SKM-1 treated with dmso at 0.1 percent for 144 hours (cell line): ENCODE data around the gene DYNC1H1.

Source experiments
- DNase-seq: peaks from one replicate; lab custom pipeline; 2025; ENCODE audit not compliant: unreplicated experiment; lab: John Stamatoyannopoulos, UW

The DYNC1H1 gene

DNA sequence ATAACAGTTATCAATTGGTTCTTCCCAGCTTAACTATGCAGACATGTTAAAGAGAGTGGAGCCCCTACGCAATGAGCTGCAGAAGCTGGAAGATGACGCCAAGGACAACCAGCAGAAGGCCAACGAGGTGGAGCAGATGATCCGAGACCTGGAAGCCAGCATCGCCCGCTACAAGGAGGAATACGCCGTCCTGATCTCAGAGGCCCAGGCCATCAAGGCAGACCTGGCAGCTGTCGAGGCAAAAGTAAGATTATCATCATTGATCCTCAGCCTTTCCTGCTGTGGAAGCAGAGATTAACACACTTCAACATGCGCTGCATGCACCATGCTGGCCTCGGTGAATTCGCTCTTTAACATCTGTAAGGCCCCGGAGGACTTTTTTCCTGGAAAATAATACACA, 68.9 kb downstream of the DYNC1H1 start:
- no peak for DNase-seq

DNA sequence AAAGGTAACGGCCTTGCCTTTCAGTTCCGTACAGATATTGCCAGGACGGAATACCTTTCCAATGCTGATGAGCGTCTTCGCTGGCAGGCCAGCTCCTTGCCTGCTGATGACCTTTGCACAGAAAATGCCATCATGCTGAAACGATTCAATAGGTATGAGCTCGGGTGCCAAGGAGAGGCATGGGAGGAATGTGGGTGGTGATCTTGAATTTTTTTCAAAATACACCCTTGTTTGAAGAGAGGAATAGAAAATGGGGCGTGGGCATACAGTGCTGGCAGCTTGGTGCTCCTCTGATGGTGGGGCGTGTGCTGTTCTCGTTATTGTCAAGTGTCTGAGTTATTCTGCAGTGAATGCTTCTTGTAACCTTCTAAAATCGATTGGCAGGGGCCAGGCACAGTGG, 69.9 kb downstream of the DYNC1H1 start:
- DNase-seq: no peak

DNA sequence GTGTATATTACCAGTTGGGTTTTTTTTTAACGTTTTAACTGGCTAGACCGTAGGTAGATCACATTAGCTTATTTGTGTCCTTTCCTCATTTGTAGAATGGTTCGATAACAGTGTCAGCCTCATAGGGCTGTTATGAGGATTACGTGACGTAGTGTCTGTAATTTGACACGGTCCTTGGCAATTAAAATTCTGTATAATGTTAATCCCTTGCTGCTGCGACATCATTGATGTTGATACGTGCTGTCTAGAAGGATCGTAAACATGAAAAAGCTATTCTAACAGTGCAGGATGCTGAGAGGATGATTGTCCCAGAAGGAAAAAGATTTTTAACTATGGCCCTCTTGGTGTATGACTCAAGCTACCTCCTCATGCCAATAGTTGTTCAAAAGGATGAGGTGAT, 71.5 kb downstream of the DYNC1H1 start:
- no peak for DNase-seq

DNA sequence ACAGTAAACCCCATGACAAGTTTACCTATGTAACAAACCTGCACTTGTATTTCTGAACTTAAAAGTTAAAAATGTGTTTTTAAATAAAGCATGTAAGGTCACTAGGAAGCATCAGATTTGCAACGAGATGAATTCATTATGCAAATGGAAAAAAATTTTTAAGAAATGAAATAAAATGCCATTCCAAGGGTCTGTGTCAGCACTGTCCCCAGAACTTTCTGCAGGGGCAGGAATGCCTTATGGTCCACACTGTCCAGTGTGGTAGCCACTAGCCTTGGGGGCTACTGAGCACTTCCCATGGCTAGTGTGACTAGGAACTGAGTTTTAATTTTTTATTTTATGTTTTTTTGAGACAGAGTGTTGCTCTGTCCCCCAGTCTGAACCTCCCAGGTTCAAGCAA, 73.3 kb downstream of the DYNC1H1 start:
- DNase-seq: no peak

DNA sequence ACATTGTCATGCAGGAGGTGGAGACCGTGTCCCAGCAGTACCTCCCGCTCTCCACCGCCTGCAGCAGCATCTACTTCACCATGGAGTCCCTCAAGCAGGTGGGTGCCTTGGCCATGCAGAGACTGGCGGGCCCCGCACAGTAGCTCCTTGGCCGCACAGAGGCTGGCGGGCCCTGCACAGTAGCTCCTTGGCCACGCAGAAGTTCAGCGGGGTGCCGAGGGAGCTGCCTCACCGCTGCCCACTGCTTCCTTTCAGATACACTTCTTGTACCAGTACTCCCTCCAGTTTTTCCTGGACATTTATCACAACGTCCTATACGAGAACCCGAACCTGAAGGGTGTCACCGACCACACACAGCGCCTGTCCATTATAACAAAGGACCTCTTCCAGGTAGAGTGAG, 74.8 kb downstream of the DYNC1H1 start:
- DNase-seq: no peak

DNA sequence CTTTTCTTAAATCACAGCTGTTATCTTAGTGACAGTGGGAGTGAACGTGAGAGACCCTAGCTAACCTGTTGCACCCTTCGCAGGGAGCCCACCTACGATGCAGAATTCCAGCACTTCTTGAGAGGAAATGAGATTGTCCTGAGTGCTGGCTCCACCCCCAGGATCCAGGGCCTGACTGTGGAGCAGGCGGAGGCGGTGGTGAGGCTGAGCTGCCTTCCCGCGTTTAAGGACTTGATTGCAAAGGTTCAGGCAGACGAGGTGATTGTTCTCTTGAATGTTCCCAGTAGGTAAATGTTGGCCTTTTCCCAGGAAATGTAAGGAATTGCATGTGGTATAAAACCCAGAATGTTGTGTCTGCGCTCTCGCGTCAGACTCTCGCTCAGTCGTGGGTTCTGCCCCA, 75.8 kb downstream of the DYNC1H1 start:
- no peak for DNase-seq

DNA sequence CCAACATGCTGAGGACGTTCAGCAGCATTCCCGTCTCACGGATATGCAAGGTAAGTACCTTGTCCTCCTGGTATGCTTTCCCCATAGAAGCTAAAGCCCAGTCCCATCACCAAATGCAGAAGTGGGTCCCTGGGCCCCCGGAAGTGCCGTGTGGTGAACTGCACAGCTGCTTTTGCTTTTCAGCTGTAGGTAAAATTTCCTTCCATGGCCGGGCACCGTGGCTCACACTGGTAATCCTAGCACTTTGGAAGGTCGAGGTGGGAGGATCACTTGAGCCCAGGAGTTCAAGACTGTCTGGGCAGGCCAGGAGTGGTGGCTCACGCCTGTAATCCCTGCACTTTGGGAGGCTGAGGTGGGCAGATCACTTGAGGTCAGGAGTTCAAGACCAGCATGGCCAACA, 78.3 kb downstream of the DYNC1H1 start:
- DNase-seq: no peak

DNA sequence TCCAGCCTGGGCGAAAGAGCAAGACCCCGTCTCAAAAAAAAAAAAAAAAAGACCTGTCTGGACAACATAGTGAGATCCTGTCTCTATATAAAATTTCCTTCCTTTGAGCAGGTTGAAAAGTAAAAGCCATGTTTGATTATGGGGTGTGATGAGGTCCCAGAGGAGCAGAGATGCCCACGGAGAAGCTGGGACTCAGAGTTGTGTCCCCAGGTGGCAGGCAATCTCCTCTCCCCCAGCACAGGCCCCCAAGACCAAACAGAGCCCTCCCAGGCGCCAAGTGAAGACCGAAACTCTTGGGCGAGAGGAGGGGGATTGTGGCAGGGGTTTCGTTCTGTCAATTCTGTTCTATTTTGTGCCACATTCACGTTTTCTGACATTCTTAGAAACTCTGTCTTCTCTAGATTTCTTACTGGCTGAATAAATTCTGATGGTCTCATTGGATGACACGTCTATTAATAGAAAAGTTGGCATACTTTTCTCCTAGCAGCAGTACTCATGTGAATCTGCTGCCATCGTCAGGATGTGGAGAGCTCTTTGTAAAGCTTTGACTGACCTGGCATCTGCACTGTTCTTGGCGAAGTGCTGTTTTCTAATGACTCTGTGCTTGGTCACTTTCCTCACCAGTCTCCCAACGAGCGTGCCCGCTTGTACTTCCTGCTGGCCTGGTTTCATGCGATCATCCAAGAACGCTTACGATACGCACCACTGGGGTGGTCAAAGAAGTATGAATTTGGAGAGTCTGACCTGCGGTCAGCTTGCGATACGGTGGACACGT, 79.1 kb downstream of the DYNC1H1 start:
- no peak for DNase-seq

DNA sequence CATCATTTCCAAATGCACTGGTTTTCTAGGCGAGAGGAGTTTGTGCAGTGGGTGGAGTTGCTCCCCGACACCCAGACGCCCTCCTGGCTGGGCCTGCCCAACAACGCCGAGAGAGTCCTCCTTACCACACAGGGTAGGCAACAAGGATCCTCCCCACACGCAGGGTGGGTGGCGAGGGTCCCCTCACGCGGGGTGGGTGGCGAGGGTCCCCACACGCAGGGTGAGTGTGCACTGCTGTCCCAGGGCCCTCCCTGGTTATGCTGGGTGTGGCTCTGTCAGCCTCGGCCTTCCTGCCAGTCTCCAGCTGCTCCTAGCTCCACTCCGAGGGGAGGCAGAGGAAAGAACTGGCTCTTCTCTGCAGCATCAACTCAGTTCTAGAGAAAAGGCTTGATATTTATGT, 80.2 kb downstream of the DYNC1H1 start:
- no peak for DNase-seq

DNA sequence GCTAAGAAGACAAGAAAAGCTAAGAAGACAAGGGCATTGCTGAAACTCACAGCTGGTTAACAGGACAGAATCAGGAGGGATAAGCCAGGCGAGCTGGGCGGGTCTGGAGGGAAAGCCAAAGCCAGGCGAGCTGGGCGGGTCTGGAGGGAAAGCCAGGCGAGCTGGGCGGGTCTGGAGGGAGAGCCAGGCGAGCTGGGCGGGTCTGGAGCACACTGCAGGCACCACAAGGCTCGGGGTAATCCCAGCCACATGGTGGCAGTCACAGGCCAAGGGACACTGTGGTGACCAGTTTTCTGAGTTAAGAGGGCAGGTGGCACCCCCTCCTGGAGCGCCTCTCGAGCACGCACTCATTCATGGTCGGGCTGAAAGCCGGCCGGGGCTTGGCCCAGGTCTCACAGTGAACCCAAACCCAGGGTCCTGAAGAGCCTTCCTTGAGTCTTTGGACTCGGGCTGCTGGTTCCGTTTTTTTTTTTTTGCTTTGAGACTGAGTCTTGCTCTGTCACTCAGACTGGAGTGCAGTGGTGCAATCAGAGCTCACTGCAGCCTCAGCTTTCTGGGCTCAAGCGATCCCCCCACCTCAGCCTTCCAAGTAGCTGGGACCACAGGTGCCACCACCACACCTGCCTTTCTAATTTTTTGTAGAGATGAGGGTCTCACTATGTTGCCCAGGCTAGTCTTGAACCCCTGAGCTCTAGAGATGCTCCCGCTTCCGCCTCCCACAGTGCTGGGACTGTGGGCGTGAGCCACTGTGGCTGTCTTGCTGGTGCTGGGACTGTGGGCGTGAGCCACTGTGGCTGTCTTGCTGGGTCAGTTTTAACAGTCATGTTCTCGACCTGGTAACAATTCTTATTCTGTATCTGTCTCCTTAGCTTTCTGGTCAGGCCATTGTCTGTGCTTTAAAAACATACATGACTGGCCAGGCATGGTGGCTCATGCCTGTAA, 82.2 kb downstream of the DYNC1H1 start:
- peak; percentile 1 for DNase-seq

DNA sequence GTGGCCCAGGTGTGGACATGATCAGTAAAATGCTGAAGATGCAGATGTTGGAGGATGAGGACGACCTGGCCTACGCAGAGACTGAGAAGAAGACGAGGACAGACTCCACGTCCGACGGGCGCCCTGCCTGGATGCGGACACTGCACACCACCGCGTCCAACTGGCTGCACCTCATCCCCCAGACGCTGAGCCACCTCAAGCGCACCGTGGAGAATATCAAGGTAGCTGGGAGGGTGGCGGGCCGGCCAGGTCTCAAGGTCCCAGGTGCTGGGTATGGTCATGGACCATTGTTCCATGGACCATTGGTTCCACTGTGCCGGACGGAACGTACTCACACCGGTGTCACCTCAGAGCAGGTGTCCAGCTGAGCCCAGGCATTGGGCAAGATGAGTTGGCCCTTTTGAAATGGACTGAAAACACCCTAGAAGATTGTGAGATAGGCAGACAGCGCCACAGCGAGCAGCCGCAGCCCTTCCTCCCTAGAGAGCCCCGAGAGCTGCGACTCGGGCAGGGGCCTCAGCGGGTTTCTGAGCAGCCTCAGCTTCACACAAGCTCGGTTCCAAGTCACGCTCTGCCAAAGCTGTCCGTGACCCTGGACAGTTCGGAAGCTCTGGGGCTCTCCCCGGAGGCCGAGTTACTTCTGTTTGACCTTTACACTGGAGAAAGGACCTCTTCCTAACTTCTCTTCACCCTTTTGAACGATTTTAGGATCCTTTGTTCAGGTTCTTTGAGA, 83.6 kb downstream of the DYNC1H1 start:
- no peak for DNase-seq

DNA sequence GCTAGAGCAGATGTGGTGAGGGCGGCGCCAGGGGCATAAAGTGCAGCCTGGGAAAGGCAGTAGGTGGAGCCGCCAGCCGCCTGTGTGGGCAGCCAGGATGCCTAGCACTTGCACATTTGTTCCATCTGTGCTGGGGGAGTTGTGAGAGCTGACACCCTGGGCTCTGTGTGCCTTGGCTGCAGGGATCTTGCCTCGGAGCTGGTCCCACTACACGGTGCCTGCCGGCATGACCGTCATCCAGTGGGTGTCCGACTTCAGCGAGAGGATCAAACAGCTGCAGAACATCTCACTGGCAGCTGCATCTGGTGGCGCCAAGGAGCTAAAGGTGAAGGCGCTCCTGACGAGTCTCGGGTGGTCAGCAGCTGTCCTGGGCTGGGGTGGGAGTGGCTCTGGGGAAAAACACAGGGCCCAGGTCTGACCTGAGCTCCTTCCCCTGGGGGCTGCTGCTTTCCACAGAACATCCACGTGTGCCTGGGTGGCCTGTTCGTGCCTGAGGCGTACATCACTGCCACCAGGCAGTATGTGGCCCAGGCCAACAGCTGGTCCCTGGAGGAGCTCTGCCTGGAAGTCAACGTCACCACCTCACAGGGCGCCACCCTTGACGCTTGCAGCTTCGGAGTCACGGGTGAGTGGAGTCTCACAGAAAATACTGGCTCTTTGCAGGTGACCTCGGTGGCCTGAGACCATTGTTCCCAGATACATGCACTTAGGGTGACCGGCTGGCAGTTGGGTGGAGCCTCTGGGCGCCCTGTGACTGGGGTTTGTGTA, 85.1 kb downstream of the DYNC1H1 start:
- no peak for DNase-seq

DNA sequence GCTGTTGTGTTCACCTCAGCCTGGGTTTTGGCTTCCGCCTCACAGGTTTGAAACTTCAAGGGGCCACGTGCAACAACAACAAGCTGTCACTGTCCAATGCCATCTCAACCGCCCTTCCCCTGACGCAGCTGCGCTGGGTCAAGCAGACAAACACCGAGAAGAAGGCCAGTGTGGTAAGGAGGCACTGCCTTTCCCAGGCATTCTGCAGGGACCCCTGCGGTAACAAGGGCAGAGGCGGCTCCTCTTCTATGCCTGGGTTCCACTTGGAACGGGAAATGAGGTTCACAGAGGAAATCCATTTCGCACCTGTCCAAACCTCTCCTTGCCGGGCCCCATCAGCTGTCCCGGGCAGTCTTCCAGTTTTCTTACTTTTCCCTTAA, 85.6 kb downstream of the DYNC1H1 start:
- no peak for DNase-seq

DNA sequence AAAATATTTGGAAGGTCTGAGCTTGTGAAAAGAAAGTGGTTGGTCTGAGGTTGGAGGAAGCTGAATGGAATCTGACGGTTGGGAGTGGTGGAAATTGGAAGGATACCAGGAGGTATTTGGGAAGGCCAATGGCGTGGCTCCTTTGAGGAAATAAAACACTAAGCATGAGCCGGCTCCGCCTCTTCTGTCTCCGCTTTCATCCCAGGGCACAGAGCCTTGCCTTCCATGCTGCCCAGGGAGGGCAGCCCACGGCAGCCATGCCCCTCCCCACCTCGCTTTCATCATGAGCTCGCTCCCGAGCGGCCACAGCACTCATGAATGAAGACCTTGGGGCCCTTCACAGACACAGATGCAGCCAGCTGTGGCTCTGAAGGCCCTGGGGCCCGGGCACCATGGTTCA, 86.3 kb downstream of the DYNC1H1 start:
- no peak for DNase-seq

DNA sequence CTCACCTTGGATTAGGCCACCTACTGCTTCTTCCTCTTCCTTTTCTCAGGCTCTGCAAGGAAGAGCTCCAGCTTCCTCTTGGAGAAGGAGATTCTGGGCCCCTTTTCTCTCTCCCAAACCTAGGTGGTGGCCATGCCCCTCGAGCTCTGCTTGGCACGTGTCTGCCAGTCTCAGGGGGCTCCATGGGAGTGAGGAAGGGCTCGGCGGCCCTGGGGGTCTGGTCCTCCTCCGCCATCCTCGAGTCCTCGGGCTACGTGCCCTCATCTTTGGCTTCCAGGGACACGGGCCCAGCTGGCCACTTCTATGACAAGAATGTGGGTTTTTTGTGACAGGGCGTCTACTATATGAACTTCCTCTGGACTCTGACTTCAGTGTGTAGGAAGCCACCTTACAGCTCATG, 88.1 kb downstream of the DYNC1H1 start:
- DNase-seq: no peak

DNA sequence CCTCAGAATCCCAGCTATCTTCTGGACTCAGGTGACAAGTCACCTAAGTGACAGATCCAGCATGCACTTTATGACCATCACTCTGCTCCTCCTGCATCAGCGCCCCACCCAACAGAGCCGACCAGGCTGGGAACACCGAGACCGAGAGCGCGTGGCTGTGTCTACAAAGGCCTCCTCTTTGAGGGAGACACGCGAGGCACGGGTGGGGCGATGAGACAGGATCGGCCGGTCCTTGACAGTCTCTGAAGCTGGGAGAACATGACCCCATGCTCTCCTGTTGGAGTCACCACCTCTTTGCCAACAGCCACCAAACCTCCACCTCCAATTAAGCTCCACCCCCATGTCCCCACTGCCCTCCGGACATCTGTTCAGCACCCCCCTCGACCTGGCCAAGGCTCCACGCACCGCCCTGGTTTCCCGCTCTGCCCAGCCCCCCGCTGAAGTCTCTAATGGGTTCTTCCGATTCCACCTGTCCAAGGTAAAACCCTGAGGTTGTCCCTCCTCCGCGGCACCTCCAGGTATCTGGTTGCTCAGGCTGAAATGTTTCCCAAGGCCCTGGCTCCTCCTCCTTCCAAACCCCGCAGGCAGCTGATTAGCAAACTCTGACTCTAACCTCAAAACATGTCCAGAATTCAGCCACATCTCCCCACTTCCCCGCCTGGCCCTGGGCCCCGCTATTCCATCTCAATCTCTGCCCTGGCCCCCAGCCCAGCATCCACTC, 91.0 kb downstream of the DYNC1H1 start:
- DNase-seq: no peak

DNA sequence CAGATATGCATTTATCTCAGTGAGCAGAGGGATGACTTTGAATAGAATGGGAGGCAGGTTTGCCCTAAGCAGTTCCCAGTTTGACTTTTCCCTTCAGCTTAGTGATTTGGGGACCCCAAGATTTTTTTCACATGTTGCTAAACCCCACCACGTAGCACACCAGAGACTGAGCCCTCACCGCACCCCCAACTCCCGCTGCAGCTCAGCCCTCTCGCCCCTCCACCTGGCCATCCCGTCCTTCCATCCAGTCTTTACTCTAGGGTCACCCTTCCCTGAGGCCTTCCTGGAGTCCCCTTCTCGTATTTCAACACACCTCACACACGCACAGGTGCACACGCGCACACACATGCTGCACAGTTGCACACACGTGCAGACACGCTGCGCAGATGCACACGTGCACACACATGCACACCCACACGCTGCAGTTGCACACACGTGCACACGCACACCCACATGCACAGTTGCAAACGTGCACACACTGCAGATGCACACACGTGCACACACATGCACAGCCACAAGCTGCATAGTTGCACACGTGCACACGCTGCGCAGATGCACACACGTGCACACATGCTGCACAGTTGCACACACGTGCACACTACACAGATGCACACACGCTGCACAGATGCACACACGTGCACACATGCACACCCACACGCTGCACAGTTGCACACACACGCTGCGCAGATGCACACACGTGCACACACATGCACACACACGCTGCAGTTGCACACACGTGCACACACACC, 92.5 kb downstream of the DYNC1H1 start:
- DNase-seq: no peak

DNA sequence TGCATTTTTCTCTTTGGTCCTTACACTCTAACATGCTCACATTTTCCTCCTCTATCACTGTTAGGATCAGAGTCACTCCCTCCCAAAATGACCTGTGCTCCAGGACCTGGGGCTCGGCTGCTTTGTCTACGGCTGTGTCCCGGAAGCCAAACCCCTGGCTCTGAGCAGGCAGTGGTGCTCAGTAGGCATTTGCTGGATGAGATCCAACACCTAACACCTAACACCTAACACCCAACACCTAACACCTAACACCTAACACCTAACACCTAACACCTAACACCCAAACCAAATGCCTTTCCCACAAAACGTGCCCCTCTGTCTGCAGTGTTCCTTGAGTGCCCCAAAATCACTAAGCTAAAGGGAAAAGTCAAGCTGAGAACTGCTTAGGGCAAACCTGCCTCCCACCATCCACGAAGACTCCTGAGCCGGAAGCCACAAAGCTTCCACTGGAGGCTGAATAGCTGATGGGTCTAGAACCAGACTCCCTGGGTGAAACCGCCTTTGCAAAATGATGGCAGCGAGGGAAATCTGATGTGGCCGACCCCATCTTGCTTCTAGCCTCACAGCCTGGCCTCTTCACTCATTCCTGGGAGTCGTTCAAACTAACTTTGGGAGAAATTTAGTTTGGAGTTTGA, 93.2 kb downstream of the DYNC1H1 start:
- no peak for DNase-seq

DNA sequence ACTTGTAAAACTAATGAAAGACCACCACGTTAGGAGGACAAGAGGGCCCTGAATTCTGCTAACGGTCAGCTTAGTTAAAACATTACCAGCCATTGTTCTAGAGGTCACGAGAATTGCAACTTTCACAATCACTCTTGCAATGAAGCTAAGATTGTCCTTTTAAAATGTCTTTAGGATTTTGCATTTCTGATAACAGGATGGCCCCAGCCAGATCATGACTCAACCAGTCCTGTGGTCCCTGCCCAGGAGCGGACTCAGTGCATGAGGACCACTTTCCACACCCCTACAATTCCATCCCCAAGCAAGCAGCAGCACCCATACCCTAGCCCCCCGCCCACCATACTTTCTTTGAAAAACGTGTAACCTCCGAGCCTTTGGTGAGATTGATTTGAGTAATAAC, 93.8 kb downstream of the DYNC1H1 start:
- DNase-seq: no peak
